CD8-positive, alpha-beta memory T cell (primary cell): Measurements from ENCODE around the gene EPB41L4B. TPM values are rescaled to one million over a fixed set of nuclear protein-coding genes. Genes with fewer than 3 reads are reported as not detected.

Experiments used
- CTCF ChIA-PET: fragments of 350-600 bp; sonication (Branson Sonifier 250); formaldehyde crosslinking; loops from one replicate; lab custom pipeline; 2021; ENCODE audit warnings: antibody characterized with exemption; lab: Charles Lee
- POLR2A ChIA-PET: fragments of 350-600 bp; sonication (Branson Sonifier 250); formaldehyde crosslinking; loops from one replicate; lab custom pipeline; 2021; ENCODE audit warnings: antibody characterized with exemption; lab: Charles Lee
- DNase-seq, 5 donors: peaks; one replicate each; pipeline versions ENCODE4 v3.0.0 to v3.0.0-alpha.2; 2020 to 2022; ENCODE audit warnings: mixed read lengths in 1 of 5
- H3K27ac ChIP-seq: one replicate; pipeline ENCODE4 v1.7.0; 2013; ENCODE audit warnings: low read depth, mild to moderate bottlenecking, low read length, moderate library complexity
- H3K27me3 ChIP-seq: 2 replicates; pipeline ENCODE4 v1.7.0; 2013; ENCODE audit warnings: low read length, mild to moderate bottlenecking; ENCODE audit not compliant: insufficient read depth, poor library complexity, severe bottlenecking
- H3K36me3 ChIP-seq: 2 replicates; pipeline ENCODE4 v1.7.0; 2013; ENCODE audit warnings: mild to moderate bottlenecking, low read length, moderate library complexity; ENCODE audit not compliant: insufficient read depth
- H3K4me1 ChIP-seq: 2 replicates; pipeline ENCODE4 v1.7.0; 2013; ENCODE audit warnings: mild to moderate bottlenecking, low read length, moderate library complexity; ENCODE audit not compliant: insufficient read depth
- H3K4me3 ChIP-seq: 2 replicates; pipeline ENCODE4 v1.7.0; 2013; ENCODE audit warnings: mild to moderate bottlenecking, low read length
- H3K9me3 ChIP-seq: 2 replicates; pipeline ENCODE4 v1.7.0; 2013; ENCODE audit warnings: mild to moderate bottlenecking, low read length
- H3K27ac Mint-ChIP-seq, 8 donors: one replicate each; pipeline ENCODE4 v1.8.0; 2020 to 2021; ENCODE audit warnings: mixed read lengths in 8 of 8, mild to moderate bottlenecking in 6 of 8, inconsistent platforms in 3 of 8, moderate library complexity in 3 of 8
- H3K27me3 Mint-ChIP-seq, 2 donors: one replicate each; pipeline ENCODE4 v1.8.0; 2020 to 2021; ENCODE audit warnings: mixed read lengths in 2 of 2, mild to moderate bottlenecking in 1 of 2, moderate library complexity in 1 of 2
- H3K36me3 Mint-ChIP-seq, 3 donors: one replicate each; pipeline ENCODE4 v1.8.0; 2020 to 2021; ENCODE audit warnings: mixed read lengths in 3 of 3, inconsistent platforms in 1 of 3, mild to moderate bottlenecking in 1 of 3
- H3K4me1 Mint-ChIP-seq, 3 donors: one replicate each; pipeline ENCODE4 v1.8.0; 2020 to 2021; ENCODE audit warnings: mixed read lengths in 3 of 3, inconsistent platforms in 1 of 3, mild to moderate bottlenecking in 1 of 3
- H3K4me3 Mint-ChIP-seq, 7 donors: one replicate each; pipeline ENCODE4 v1.8.0; 2020 to 2021; ENCODE audit warnings: mixed read lengths in 7 of 7, mild to moderate bottlenecking in 6 of 7, moderate library complexity in 4 of 7, inconsistent platforms in 2 of 7
- H3K9me3 Mint-ChIP-seq, 5 donors: one replicate each; pipeline ENCODE4 v1.8.0; 2020 to 2022; ENCODE audit warnings: mixed read lengths in 5 of 5, mild to moderate bottlenecking in 3 of 5, moderate library complexity in 2 of 5, inconsistent platforms in 1 of 5
- polyA plus RNA-seq: library from polyadenylated mRNA; unstranded; fragments of 300-500 nt; fragmentation: Illumina TruSeq; gene quantifications from one replicate; pipeline ENCODE4 v1.2.3, GENCODE V29; 2021
- total RNA-seq, 2 experiments: library from RNA; stranded (reverse); gene quantifications; one replicate each; pipeline ENCODE4 v1.2.3, GENCODE V29; 2021

The EPB41L4B gene
- total and polyA plus RNA-seq, 3 experiments from 2014 or later, result 0.35 to 0.44 TPM; not detected in 1

GRCh38 chr9:109329638-109330258 is 8.9 kb upstream of the EPB41L4B start:
- no peak overlapping the region for H3K4me3 ChIP-seq
- H3K27me3 Mint-ChIP-seq, result peaks cover 5 to 40% of the 10 kb centered on the region in 2 donors
- no peak for DNase-seq
- no peaks in the 10 kb centered on the region for H3K27me3 ChIP-seq
- no peaks in the 10 kb centered on the region for H3K4me1 ChIP-seq
- no peak overlapping the region for H3K4me3 Mint-ChIP-seq
- H3K9me3 Mint-ChIP-seq, result peaks cover 0 to 3% (median 0%) of the 10 kb centered on the region in 5 donors
- no peak overlapping the region for H3K27ac Mint-ChIP-seq
- no peak overlapping the region for H3K27ac ChIP-seq
- H3K4me1 Mint-ChIP-seq, result no peaks in the 10 kb centered on the region
- H3K9me3 ChIP-seq, result no peaks in the 10 kb centered on the region
- ChIA-PET CTCF (no interaction called here), POLR2A (no interaction called here)
- H3K36me3 ChIP-seq, result no peaks in the 10 kb centered on the region
- H3K36me3 Mint-ChIP-seq, result no peaks in the 10 kb centered on the region

- Histone ChIP-seq H3K36me3 (no peaks in the 10 kb centered on the region), H3K27ac (no peak overlapping the region), H3K4me3 (no peak overlapping the region), H3K9me3 (no peaks in the 10 kb centered on the region), H3K27me3 (no peaks in the 10 kb centered on the region), H3K4me1 (no peaks in the 10 kb centered on the region)
- H3K36me3 Mint-ChIP-seq, result no peaks in the 10 kb centered on the region
- no peak for DNase-seq
- POLR2A ChIA-PET, result no interaction called here
- peaks cover 5 to 40% of the 10 kb centered on the region in 2 donors for H3K27me3 Mint-ChIP-seq
- no peak overlapping the region for H3K4me3 Mint-ChIP-seq
- CTCF ChIA-PET, result no interaction called here
- H3K27ac Mint-ChIP-seq, result no peak overlapping the region
- peaks cover 0 to 3% (median 0%) of the 10 kb centered on the region in 5 donors for H3K9me3 Mint-ChIP-seq
- H3K4me1 Mint-ChIP-seq, result no peaks in the 10 kb centered on the region
These were observed 8.2 kb upstream of the EPB41L4B start for GRCh38 chr9:109328978-109329637.

- peaks cover 22 to 54% of the 10 kb centered on the region in 2 donors for H3K27me3 Mint-ChIP-seq
- H3K4me3 Mint-ChIP-seq, result no peak overlapping the region
- H3K4me1 ChIP-seq, result peaks cover 4% of the 10 kb centered on the region
- no peak for DNase-seq
- no peaks in the 10 kb centered on the region for H3K36me3 Mint-ChIP-seq
- H3K27ac Mint-ChIP-seq, result no peak overlapping the region
- H3K9me3 ChIP-seq, result no peaks in the 10 kb centered on the region
- ChIA-PET CTCF (no interaction called here), POLR2A (no interaction called here)
- H3K27ac ChIP-seq, result no peak overlapping the region
- no peaks in the 10 kb centered on the region for H3K27me3 ChIP-seq
- H3K9me3 Mint-ChIP-seq, result no peaks in the 10 kb centered on the region
- peaks cover 5 to 8% (median 6%) of the 10 kb centered on the region in 3 donors for H3K4me1 Mint-ChIP-seq
- H3K4me3 ChIP-seq, result no peak overlapping the region
- no peaks in the 10 kb centered on the region for H3K36me3 ChIP-seq
These were observed 4.2 kb upstream of the EPB41L4B start for GRCh38 chr9:109325089-109325488.

- Histone ChIP-seq H3K4me3 (no peak overlapping the region), H3K27me3 (peaks cover 4% of the 10 kb centered on the region), H3K9me3 (no peaks in the 10 kb centered on the region), H3K4me1 (peaks cover 4% of the 10 kb centered on the region), H3K27ac (no peak overlapping the region), H3K36me3 (no peaks in the 10 kb centered on the region)
- H3K4me3 Mint-ChIP-seq, result peak overlapping the region in 1 of 7 donors; percentile 21
- H3K9me3 Mint-ChIP-seq, result peaks cover 0 to 3% (median 0%) of the 10 kb centered on the region in 5 donors
- no peaks in the 10 kb centered on the region for H3K36me3 Mint-ChIP-seq
- H3K27me3 Mint-ChIP-seq, result peaks cover 24 to 59% of the 10 kb centered on the region in 2 donors
- H3K27ac Mint-ChIP-seq, result no peak overlapping the region
- ChIA-PET CTCF (no interaction called here), POLR2A (no interaction called here)
- peaks cover 6 to 17% (median 7%) of the 10 kb centered on the region in 3 donors for H3K4me1 Mint-ChIP-seq
- DNase-seq, result no peak
These were observed 2.9 kb upstream of the EPB41L4B start for GRCh38 chr9:109323771-109324170.

- Mint-ChIP-seq H3K36me3 (no peaks in the 10 kb centered on the region), H3K4me1 (peaks cover 6 to 23% (median 7%) of the 10 kb centered on the region in 3 donors), H3K27ac (no peak overlapping the region), H3K27me3 (peaks cover 43 to 64% of the 10 kb centered on the region in 2 donors), H3K4me3 (peak overlapping the region in 6 of 7 donors; percentile 7 to 82 (median 80)), H3K9me3 (peaks cover 0 to 3% (median 0%) of the 10 kb centered on the region in 5 donors)
- Histone ChIP-seq H3K4me3 (no peak overlapping the region), H3K27ac (no peak overlapping the region), H3K4me1 (peaks cover 4% of the 10 kb centered on the region), H3K27me3 (peaks cover 13% of the 10 kb centered on the region), H3K36me3 (no peaks in the 10 kb centered on the region), H3K9me3 (no peaks in the 10 kb centered on the region)
- ChIA-PET CTCF (interaction anchor here (1.2 kb wide), 1 partner anchor 9 kb away, joined by 3 read pairs; no protein-coding TSS in a partner anchor), POLR2A (no interaction called here)
- DNase-seq, result no peak
These were observed 868 bp upstream of the EPB41L4B start for GRCh38 chr9:109321727-109322126.

GRCh38 chr9:109320331-109320741 is 523 bp downstream of the EPB41L4B start:
- Mint-ChIP-seq H3K9me3 (peaks cover 0 to 3% (median 0%) of the 10 kb centered on the region in 5 donors), H3K27ac (no peak overlapping the region), H3K4me3 (no peak overlapping the region), H3K4me1 (peaks cover 6 to 23% (median 7%) of the 10 kb centered on the region in 3 donors), H3K27me3 (peaks cover 54 to 71% of the 10 kb centered on the region in 2 donors), H3K36me3 (no peaks in the 10 kb centered on the region)
- Histone ChIP-seq H3K36me3 (no peaks in the 10 kb centered on the region), H3K27ac (no peak overlapping the region), H3K4me3 (no peak overlapping the region), H3K27me3 (peaks cover 13% of the 10 kb centered on the region), H3K4me1 (peaks cover 4% of the 10 kb centered on the region), H3K9me3 (no peaks in the 10 kb centered on the region)
- CTCF ChIA-PET, result no interaction called here
- POLR2A ChIA-PET, result no interaction called here
- DNase-seq, result no peak

- H3K27me3 Mint-ChIP-seq, result peaks cover 57 to 71% of the 10 kb centered on the region in 2 donors
- DNase-seq, result no peak
- ChIA-PET POLR2A (no interaction called here), CTCF (no interaction called here)
- Histone ChIP-seq H3K4me3 (no peak overlapping the region), H3K27me3 (peaks cover 13% of the 10 kb centered on the region), H3K36me3 (no peaks in the 10 kb centered on the region), H3K4me1 (peaks cover 4% of the 10 kb centered on the region), H3K9me3 (no peaks in the 10 kb centered on the region), H3K27ac (no peak overlapping the region)
- H3K4me3 Mint-ChIP-seq, result peak overlapping the region; percentile 21 to 85 (median 66)
- H3K9me3 Mint-ChIP-seq, result peaks cover 0 to 3% (median 0%) of the 10 kb centered on the region in 5 donors
- H3K36me3 Mint-ChIP-seq, result no peaks in the 10 kb centered on the region
- peaks cover 6 to 23% (median 7%) of the 10 kb centered on the region in 3 donors for H3K4me1 Mint-ChIP-seq
- no peak overlapping the region for H3K27ac Mint-ChIP-seq
These were observed 1.1 kb downstream of the EPB41L4B start for GRCh38 chr9:109319626-109320241.
